ENCODE results near the gene MAP3K4.

MAP3K4 gene

DNA sequence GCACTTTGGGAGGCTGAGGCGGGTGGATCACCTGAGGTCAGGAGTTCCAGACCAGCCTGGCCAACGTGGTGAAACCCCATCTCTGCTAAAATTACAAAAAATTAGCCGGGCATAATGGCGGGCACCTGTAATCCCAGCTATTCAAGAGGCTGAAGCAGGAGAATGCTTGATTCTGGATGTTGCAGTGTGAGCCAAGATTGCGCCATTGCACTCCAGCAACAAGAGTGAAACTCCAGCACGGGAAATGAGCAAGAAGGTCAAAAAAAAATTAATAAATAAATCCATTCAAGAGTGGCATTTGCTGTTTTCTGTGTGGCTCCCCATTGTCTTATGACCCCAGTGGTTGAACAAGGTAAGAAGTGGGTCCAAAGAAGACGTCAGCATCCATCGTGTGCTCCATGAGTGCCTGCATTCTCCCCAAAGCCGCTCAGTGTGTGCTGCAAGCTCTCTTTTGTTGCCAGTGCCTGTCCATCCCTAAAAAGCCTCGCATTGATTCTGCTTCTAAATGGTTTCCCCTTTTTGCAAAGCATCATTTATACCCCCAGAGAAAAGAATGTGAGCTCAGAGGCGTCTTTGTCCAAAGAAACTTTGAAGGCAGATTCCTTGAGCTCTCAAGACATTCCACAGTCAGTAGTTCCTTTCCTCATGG is 38.8 kb upstream of the MAP3K4 start:
- no peak overlapping the region for H3K27ac ChIP-seq
- TF ChIP-seq ZFX (IDR thresholded peaks at IDR 0.05), result no peak
- TF ChIP-seq, protein P1, sequence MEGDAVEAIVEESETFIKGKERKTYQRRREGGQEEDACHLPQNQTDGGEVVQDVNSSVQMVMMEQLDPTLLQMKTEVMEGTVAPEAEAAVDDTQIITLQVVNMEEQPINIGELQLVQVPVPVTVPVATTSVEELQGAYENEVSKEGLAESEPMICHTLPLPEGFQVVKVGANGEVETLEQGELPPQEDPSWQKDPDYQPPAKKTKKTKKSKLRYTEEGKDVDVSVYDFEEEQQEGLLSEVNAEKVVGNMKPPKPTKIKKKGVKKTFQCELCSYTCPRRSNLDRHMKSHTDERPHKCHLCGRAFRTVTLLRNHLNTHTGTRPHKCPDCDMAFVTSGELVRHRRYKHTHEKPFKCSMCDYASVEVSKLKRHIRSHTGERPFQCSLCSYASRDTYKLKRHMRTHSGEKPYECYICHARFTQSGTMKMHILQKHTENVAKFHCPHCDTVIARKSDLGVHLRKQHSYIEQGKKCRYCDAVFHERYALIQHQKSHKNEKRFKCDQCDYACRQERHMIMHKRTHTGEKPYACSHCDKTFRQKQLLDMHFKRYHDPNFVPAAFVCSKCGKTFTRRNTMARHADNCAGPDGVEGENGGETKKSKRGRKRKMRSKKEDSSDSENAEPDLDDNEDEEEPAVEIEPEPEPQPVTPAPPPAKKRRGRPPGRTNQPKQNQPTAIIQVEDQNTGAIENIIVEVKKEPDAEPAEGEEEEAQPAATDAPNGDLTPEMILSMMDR (conservative IDR thresholded peaks at IDR 0.05), result no peak

DNA sequence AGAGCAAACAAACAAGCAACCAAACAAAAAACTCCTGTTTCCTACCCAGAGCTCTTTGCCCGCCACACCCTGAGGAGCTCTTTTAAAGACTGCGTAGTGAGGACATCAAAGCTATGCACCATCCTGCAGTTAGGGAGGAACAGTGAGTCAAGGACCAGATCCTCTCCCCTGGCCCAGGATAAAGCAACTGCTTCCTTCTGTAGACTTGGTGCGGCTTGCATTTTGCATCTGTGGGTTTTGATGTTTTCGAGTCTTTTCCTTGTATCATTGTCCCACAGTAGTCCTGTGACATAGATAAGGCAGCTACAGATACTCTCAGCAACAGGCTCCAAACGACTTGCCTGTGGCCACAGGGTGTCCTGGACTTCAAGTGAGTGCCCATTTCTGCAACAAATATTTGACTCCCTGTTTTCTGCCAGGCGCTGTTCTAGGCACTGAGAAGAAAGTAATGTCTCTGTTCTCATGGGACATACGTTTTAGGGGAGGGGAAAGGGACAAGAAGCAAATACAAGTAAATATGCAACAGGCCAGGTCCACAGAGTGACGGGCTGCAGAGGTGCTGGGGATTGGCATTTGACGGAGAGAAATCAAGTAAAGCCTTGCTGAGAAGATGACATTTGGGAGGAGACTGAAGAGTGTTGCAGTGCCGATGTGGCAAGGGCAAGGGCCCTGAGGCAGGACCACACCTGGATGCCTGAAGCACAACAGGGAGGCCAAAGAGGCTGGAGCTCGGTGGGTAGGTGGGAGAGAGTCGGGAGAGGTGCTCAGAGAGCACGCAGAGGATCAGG is 35.9 kb upstream of the MAP3K4 start:
- no peak overlapping the region; the same call in 1 of the 2 replicates for H3K27ac ChIP-seq
- no peak for TF ChIP-seq ZFX (IDR thresholded peaks at IDR 0.05)
- TF ChIP-seq, protein P1 (conservative IDR thresholded peaks at IDR 0.05), result no peak

DNA sequence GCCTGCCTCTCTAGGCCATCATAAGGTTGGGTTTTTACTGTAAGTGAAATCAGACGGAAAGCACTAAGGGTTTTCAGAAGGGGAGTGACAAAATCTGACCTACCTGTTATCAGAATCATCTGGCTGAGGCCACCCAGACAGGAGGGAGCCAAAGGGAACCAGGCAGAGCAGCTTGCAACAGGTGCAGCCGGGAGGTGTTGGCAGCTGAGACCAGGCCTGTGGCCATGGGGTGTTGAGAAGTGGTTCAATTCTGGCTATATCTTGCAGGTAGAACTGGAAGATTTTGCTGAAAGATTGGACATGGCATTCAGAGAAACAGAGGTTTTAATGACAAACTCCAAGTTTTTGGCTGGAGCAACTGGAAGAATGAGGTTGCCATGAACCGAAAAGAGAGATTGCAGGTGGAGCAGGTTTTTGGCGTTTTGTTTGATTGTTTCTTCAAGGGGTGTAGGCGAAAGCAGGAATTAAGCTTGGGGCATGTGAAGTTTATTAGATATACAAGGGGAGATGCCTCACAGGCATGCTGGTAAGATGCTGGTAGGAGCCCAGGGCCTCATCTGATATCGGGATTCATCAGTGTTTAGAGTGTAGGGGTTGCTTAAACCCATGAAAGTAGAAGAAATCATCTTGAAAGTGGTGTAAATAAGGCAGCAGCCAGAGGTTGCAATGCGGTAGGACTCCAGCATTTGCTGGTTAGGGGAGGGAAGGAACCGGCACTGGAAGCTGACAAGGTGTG is 35.1 kb upstream of the MAP3K4 start:
- no peak for TF ChIP-seq ZFX (IDR thresholded peaks at IDR 0.05)
- TF ChIP-seq, protein P1 (conservative IDR thresholded peaks at IDR 0.05), result no peak
- H3K27ac ChIP-seq, result no peak overlapping the region

DNA sequence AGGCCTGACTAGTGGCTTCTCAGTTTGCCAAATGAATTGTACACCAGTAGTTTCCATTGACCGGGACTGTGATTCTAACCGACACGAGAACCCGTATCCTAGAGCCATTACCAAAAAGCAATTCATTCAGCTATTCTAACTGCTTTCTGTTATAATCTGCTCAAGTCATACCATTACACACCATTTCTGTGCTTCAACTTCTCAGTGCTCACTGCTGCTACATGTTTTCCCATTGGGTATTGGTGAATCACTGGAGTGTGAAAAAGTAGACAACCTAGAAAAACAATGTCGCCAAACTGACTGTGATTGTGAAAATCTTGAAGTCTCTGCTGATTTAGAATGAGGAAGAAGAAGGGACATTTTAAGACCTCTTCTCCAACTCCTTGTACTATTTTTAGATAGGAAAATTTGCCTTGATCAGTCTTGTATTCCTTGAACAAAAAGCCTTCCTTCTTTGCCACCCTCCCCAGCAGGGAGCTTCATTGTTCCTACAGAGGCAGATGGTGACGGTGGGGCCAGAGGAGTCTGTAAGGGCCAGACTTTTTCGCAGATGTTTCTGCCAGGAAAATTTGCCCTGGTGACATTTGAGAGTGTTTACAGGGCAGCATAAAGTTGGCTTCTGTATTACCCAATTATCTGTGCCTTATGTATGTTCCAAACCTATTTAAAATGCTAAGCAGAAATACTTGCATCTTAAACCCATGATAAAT is 31.7 kb upstream of the MAP3K4 start:
- no peak overlapping the region for H3K27ac ChIP-seq
- TF ChIP-seq ZFX (IDR thresholded peaks at IDR 0.05), result no peak
- TF ChIP-seq, protein P1 (conservative IDR thresholded peaks at IDR 0.05), result no peak

DNA sequence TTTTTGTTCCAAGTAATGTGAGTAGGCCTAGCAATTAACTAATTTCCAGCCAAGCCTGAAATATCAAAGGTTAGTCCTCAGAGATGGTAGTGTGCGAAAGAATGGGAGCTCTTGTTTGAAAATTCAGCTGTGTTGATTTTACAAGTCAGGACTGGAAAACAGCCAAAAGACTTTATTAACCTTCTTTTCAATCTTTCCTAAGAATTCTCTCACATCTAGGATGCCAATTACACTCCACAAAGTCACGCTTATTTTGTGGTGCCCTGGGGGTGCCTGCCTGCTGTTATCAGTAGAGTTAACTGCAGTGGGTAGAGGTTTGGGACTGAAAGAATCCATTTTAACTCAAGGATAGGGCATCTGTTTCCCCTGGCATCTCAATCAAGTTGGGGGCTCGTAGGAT is 30.7 kb upstream of the MAP3K4 start:
- no peak overlapping the region for H3K27ac ChIP-seq
- TF ChIP-seq, protein P1 (conservative IDR thresholded peaks at IDR 0.05), result no peak
- no peak for TF ChIP-seq ZFX (IDR thresholded peaks at IDR 0.05)

DNA sequence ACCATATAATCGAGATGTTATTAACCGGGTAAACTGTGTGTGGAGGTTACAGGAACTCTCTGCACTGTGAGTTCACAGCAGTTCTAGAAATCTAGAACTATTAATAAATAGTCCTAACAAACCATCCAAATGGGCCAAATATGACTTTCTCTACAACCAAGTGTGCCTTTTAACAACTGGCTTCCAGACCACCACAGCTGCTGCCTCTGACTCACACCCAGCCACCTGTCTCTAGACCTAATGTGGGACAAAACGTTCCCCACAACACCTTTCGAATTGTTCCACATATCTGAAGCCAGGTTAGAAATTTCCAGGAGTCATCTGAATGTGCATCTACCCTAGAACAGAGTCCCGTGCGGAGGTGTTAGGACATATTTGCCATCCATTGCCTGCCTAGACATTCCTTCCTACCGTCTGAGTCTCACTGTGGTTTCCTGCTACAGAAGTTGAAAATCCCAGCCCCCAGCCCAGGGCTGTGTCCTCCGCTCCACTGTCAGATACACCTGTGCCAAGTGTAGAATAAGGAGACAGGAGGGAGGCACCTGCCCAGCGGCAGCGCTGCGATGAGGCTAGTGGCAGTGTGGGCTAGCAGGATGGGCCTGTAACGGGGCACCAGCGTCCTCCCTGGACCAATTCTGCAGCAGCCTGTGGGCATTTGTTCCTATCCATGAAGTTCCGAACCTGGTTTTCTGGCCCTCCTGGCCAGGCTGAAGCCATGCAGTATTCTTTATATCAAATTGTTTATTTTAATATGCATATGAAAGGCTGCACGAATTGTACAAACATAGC is 28.5 kb upstream of the MAP3K4 start:
- TF ChIP-seq ZFX (IDR thresholded peaks at IDR 0.05), result no peak
- peak overlapping the region; percentile 17; the same call in 1 of the 2 replicates for H3K27ac ChIP-seq

DNA sequence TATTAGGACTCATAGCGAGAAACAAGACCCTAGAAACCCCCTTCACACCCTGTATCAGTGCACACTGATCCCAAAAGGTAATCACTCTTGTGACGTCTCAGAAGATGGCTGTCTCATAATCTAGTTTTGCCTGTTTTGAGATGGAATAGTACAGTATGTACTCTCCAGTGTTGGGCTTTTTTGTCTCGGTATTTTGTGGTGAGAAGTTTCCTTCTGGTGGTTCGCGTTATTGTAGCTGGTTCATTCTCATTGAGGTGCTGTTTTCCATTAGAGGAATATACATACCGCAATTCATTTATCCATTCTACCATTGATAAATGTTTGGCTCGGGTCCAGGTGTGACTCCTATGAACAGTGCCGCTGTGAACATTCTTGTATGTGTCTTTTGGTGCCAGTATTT is 27.9 kb upstream of the MAP3K4 start:
- no peak overlapping the region for H3K27ac ChIP-seq
- TF ChIP-seq, protein P1 (conservative IDR thresholded peaks at IDR 0.05), result no peak
- no peak for TF ChIP-seq ZFX (IDR thresholded peaks at IDR 0.05)
